GM13977 (cell line): ENCODE results near the gene ZNF621.

Experiments
- DNase-seq: peaks from one replicate; pipeline ENCODE4 v3.0.0; 2012; ENCODE audit warnings: low spot score
- in situ Hi-C: fragments of 300-500 bp; cut with MboI; formaldehyde crosslinking; loops from one replicate; pipeline ENCODE4 v1.12.0; 2022; ENCODE audit warnings: low sequenced_read_pairs, low pct_unique_long_range_greater_than_20kb, mixed read lengths, inconsistent platforms; ENCODE audit not compliant: unreplicated experiment
- TF ChIP-seq, protein P1 (sequence below): IDR thresholded peaks from 2 replicates; pipeline ENCODE4 v1.5.1; 2012; ENCODE audit warnings: mild to moderate bottlenecking, control low read depth; ENCODE audit not compliant: insufficient read depth; ENCODE audit errors: extremely low read depth, missing control alignments

The ZNF621 gene

DNA sequence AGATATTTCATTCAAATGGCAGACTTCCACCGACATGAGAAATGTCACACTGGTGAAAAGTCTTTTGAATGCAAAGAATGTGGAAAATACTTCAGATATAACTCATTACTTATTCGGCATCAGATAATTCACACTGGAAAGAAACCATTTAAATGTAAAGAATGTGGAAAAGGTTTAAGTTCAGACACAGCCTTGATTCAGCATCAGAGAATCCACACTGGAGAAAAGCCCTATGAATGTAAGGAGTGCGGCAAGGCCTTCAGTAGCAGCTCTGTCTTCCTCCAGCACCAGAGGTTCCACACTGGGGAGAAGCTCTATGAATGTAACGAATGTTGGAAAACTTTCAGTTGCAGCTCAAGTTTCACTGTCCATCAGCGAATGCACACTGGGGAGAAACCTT lies 8.6 kb upstream of the ZNF621 start:
- TF ChIP-seq, protein P1, sequence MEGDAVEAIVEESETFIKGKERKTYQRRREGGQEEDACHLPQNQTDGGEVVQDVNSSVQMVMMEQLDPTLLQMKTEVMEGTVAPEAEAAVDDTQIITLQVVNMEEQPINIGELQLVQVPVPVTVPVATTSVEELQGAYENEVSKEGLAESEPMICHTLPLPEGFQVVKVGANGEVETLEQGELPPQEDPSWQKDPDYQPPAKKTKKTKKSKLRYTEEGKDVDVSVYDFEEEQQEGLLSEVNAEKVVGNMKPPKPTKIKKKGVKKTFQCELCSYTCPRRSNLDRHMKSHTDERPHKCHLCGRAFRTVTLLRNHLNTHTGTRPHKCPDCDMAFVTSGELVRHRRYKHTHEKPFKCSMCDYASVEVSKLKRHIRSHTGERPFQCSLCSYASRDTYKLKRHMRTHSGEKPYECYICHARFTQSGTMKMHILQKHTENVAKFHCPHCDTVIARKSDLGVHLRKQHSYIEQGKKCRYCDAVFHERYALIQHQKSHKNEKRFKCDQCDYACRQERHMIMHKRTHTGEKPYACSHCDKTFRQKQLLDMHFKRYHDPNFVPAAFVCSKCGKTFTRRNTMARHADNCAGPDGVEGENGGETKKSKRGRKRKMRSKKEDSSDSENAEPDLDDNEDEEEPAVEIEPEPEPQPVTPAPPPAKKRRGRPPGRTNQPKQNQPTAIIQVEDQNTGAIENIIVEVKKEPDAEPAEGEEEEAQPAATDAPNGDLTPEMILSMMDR = no peak
- DNase-seq = no peak
- in situ Hi-C loops = no loop called here

DNA sequence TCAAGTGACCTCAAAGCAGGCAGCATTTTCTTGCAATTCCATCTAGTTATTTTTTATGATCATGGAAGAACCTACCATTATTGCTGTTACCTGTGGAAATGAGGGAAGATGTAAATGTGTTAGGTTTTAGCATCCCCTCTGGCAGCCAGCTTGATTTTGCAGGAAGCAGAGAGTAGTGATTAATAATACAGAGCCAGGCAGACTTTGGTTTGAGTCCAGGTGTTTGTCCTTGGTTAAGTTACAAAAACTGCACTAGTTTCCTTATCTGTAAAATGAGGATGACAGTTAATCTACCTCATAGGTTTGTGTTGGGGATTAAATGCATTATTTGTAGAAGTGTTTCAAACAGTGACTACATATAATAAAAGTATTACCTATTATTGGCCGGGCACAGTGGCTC lies 6.7 kb upstream of the ZNF621 start:
- TF ChIP-seq, protein P1 = no peak
- in situ Hi-C loops = no loop called here
- no peak for DNase-seq

DNA sequence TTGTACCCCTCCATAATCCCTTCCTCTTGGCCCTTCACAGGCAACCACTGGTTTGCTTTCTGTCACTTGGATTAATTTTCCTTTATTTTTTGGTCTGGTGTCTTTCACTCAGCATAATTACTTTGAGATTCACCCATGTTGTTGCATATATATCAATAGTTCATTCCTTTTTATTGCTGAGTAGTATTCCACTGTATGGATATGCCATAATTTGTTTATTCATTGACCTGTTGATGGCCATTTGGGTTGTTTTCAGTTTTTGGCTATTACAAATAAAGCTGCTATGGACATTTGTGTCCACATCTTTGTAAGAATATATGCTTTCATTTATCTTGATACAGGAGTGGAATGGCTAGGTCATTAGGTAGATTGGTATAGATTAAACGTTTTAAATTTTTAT lies 5.9 kb upstream of the ZNF621 start:
- in situ Hi-C loops = no loop called here
- TF ChIP-seq, protein P1 = no peak
- DNase-seq = no peak

DNA sequence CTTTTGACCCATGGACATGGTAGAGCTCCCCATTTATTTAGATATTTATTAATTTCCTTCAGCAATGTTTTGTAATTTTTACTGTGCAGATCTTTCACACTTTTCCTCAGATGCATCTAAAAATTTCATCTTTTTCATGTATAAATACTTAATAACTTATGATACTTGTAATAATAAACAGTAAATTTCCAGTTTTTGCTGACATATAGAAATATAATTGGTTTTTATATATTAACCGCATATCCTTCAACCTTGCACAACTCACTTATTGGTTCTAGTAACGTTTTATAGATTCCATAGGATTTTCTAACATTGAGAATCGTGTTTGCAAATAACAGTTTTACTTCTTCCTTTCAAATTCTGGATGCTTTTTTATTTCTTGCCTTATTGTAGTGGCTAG lies 3.5 kb upstream of the ZNF621 start:
- TF ChIP-seq, protein P1 = no peak
- in situ Hi-C loops = no loop called here
- DNase-seq = no peak

DNA sequence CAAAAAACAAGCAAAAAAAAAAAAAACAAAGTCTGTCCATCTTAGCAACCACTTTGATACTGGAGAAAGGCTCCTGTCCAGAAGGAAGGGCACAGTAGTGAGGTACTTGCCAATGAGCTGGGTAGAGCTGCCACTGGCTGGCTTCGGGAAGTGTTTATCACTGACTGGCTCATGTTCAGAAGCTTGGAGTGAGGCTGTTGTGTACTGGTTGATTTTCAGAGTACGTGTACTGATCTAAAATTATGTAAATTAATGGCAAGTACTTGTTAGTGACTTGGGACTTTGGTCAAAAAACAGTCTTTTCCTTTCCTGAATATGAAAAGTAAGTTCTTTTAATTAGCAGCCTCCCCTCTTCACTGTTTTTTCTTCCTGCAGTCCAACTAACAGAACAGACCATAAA lies 979 bp upstream of the ZNF621 start:
- DNase-seq = no peak
- in situ Hi-C loops = no loop called here
- TF ChIP-seq, protein P1 = no peak

DNA sequence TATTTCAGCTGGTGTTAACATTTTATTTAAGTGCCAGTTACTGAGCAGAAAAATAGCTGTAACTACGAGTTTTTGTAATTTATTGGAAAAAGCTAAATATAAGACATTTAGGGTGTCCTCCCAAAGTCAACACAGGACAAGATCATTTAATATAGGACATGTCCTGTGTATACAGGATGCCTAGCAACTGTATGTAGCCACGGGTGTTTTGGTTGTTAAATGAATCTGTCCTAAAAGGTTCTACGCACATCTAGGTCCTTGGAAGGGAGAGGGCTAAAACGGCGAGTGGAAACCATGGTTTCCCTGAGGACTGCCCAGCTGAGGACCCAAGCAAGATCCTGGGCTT lies 565 bp upstream of the ZNF621 start:
- TF ChIP-seq, protein P1 = no peak
- in situ Hi-C loops = no loop called here
- no peak for DNase-seq

DNA sequence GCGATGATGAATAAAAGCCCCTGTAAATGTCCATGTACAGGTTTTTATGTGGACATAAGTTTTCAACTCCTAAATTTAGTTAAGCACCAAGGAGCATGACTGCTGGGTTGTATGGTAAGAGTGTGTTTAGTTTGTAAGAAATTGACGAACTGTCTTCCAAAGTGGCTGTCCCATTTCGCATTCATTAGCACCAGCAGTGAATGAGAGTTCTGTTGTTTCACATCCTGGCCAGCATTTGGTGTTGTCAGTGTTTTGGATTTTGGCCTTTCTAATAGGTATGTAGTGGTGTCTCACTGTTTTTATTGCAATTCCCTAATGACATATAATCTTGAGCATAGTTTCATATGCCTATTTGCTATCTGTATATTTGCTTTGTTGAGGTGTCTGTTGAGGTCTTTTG lies 3.7 kb downstream of the ZNF621 start:
- TF ChIP-seq, protein P1 = no peak
- no peak for DNase-seq
- in situ Hi-C loops = no loop called here
